ENCODE measurements around the gene PNRC1. TPM values are rescaled to one million over a fixed set of nuclear protein-coding genes. Genes with fewer than 3 reads are reported as not detected.
"Not testable (repeated sequence)": the region's sequence is repeated elsewhere in the genome, so short reads cannot be mapped to it uniquely, and the experiment has no call there.

PNRC1 gene
- total RNA-seq, 1 donor from 2014 or later, result 135 TPM

DNA sequence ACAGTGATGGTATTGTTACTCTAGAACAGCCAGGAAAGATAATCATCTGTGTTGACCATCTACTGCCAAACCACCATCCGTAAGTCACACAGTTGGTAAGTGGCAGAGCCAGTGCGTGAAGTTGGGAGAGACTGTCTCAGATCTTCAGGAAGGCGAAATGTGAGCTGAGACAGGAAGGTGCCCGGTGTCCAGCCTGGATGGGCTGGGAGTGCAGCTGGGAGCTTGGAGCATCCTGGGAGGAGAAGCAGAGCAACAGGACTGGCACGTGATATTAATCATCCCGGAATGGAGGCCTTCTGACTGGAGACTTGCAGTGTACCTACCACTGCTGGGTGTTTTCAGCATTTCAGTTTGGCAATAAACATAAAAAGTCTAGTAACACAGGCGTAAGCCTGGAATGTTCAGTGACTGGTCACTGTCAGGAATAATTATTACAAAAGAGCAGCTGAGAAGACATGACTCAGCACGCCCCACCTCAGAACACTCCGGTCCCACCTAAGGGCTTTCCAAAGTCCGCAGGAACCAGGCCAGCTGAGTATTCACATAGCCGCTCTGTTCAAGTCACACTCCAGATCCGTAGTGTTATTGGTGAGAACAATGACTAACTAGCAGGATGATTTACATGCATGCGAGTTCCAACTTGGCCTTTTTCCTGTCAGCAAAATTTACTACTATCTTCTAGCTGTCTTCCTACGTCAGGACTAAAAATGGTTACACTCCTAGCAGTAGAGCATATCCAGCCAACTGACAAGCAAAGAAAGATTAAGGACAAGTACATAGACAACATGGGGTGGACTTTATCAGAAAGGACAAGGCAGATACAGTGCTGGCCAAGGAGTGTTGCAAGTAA is 45.1 kb upstream of the PNRC1 start:
- Mint-ChIP-seq H3K27ac (ENCODE audit: unreplicated experiment) (no peak overlapping the region), H3K36me3 (ENCODE audit: low read depth, unreplicated experiment) (peaks cover 6% of the 10 kb centered on the region), H3K9me3 (ENCODE audit: unreplicated experiment) (peaks cover 3% of the 10 kb centered on the region), H3K4me3 (ENCODE audit: unreplicated experiment) (no peak overlapping the region), H3K27me3 (ENCODE audit: unreplicated experiment) (peaks cover 3% of the 10 kb centered on the region), H3K4me1 (ENCODE audit: unreplicated experiment) (peaks cover 8% of the 10 kb centered on the region)
- no peak for DNase-seq (ENCODE audit: low spot score)
- TF ChIP-seq, protein P1, sequence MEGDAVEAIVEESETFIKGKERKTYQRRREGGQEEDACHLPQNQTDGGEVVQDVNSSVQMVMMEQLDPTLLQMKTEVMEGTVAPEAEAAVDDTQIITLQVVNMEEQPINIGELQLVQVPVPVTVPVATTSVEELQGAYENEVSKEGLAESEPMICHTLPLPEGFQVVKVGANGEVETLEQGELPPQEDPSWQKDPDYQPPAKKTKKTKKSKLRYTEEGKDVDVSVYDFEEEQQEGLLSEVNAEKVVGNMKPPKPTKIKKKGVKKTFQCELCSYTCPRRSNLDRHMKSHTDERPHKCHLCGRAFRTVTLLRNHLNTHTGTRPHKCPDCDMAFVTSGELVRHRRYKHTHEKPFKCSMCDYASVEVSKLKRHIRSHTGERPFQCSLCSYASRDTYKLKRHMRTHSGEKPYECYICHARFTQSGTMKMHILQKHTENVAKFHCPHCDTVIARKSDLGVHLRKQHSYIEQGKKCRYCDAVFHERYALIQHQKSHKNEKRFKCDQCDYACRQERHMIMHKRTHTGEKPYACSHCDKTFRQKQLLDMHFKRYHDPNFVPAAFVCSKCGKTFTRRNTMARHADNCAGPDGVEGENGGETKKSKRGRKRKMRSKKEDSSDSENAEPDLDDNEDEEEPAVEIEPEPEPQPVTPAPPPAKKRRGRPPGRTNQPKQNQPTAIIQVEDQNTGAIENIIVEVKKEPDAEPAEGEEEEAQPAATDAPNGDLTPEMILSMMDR (IDR thresholded peaks at IDR 0.05; ENCODE audit: unreplicated experiment), result no peak

DNA sequence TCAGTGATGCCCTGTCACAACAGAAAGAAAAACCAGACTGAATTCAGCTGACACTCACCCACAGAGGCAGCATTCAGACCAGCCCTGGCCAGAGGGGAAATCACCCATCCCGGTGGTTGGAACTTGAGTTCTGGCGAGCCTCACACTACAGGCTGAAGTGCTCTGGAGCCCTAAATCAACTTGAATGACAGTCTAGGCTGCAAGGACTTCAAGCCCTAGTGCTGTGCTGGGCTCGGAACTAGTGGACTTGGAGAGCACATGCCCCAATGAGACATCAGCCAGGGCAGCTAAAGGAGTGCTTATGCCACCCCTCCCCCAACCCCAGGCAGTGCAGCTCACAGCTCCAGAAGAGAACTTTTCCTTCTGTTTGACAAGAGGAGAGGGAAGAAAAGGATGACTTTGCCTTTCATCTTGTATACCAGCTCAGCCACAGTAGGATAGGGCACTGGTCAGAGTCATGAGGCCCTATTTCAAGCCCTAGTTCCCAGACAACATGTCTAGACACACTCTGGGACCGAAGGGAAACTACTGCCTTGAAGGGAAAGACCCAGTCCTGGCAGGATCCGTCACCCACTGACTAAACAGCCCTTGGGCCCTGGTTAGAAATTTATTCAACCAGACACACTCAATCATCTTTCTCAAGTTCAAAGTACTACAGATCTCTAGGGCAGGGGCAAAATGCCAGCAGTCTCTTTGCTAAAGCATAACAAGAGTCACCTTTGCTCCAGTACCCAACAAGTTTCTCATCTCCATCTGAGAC is 43.2 kb upstream of the PNRC1 start:
- Mint-ChIP-seq H3K9me3 (ENCODE audit: unreplicated experiment) (peaks cover 3% of the 10 kb centered on the region), H3K36me3 (ENCODE audit: low read depth, unreplicated experiment) (peaks cover 10% of the 10 kb centered on the region), H3K4me3 (ENCODE audit: unreplicated experiment) (no peak overlapping the region), H3K27ac (ENCODE audit: unreplicated experiment) (no peak overlapping the region), H3K27me3 (ENCODE audit: unreplicated experiment) (peaks cover 6% of the 10 kb centered on the region), H3K4me1 (ENCODE audit: unreplicated experiment) (peaks cover 13% of the 10 kb centered on the region)
- TF ChIP-seq, protein P1 (IDR thresholded peaks at IDR 0.05; ENCODE audit: unreplicated experiment), result no peak
- DNase-seq (ENCODE audit: low spot score), result no peak

DNA sequence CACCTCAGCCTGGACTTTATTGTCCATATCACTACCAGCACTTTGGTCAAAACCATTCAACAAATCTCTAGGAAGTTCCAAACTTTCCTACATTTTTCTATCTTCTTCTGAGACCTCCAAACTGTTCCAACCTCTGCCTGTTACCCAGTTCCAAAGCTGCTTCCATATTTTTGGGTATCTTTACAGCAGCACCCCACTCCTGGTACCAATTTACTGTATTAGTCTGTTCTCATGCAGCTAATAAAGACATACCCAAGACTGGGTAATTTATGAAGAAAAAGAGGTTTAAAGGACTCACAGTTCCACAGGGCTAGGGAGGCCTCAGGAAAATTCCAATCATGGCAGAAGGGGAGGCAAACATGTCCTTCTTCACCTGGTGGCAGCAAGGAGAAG is 42.7 kb upstream of the PNRC1 start:
- not testable (repeated sequence) for H3K4me3 Mint-ChIP-seq (ENCODE audit: unreplicated experiment); H3K27me3 Mint-ChIP-seq (ENCODE audit: unreplicated experiment); H3K36me3 Mint-ChIP-seq (ENCODE audit: low read depth, unreplicated experiment); H3K27ac Mint-ChIP-seq (ENCODE audit: unreplicated experiment); H3K9me3 Mint-ChIP-seq (ENCODE audit: unreplicated experiment); DNase-seq (ENCODE audit: low spot score)
- peaks cover 17% of the 10 kb centered on the region for H3K4me1 Mint-ChIP-seq (ENCODE audit: unreplicated experiment)

DNA sequence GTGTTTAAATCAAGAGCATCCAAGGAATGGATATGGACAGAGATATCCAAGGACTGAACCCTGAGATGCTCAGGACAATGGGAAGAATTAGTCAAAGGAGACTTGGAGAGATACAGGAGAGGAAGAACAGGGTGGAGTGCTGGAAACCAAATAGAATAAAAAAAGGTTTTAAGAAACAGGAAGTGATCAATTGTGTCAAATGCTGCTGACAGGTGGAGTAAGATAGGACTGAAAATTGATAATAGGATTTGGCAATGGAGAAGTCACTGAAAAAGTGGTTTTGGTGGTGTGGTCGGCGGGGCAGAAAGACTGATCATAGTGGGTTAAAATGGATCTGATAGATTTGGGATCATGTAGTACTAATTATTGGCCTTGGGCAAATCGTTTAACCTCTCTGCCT is 37.9 kb upstream of the PNRC1 start:
- no peak for DNase-seq (ENCODE audit: low spot score)
- Mint-ChIP-seq H3K27ac (ENCODE audit: unreplicated experiment) (no peak overlapping the region), H3K4me1 (ENCODE audit: unreplicated experiment) (peaks cover 29% of the 10 kb centered on the region), H3K9me3 (ENCODE audit: unreplicated experiment) (peaks cover 3% of the 10 kb centered on the region), H3K27me3 (ENCODE audit: unreplicated experiment) (peaks cover 6% of the 10 kb centered on the region), H3K4me3 (ENCODE audit: unreplicated experiment) (no peak overlapping the region), H3K36me3 (ENCODE audit: low read depth, unreplicated experiment) (peaks cover 8% of the 10 kb centered on the region)
- TF ChIP-seq, protein P1 (IDR thresholded peaks at IDR 0.05; ENCODE audit: unreplicated experiment), result no peak

DNA sequence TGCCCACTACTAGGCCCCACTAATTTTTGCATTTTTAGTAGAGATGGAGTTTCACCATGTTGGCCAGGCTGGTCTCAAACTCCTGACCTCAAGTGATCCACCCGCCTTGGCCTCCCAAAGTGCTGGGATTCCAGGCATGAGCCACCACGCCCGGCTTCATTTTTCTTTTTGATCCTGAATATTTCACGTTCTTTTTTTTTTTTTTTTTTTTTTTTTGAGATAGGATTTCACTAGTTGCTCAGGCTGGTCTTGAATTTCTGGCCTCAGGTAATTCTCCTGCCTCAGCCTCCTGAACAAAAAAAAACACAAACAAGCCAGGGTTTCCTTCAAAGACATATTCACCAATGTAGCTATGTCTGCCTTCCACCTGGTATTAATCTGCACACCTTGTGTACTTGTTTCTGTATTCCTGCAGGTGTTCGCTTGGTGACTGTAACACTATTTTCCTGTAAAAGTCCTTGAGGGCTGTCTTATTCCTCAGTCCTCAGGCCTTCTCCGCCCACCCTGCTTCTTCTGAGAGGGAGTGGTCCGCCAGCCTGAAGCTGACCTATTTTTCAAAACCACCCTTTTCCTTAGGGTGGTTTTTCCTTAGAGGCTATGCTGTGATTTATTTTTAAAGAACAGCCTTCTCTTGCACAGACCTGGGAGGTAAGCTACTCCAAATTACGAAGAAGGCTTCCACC is 36.1 kb upstream of the PNRC1 start:
- Mint-ChIP-seq H3K36me3 (ENCODE audit: low read depth, unreplicated experiment) (peaks cover 4% of the 10 kb centered on the region), H3K4me1 (ENCODE audit: unreplicated experiment) (peaks cover 39% of the 10 kb centered on the region), H3K27ac (ENCODE audit: unreplicated experiment) (no peak overlapping the region), H3K9me3 (ENCODE audit: unreplicated experiment) (no peaks in the 10 kb centered on the region), H3K27me3 (ENCODE audit: unreplicated experiment) (peaks cover 6% of the 10 kb centered on the region), H3K4me3 (ENCODE audit: unreplicated experiment) (no peak overlapping the region)
- no peak for DNase-seq (ENCODE audit: low spot score)
- TF ChIP-seq, protein P1 (IDR thresholded peaks at IDR 0.05; ENCODE audit: unreplicated experiment), result no peak

Measured in endothelial cell (in vitro differentiated cells).